ENCODE measurements around the gene RAPGEF2. TPM values are rescaled to one million over a fixed set of nuclear protein-coding genes. Genes with fewer than 3 reads are reported as not detected.

Gene RAPGEF2
- total RNA-seq, 1 experiment from 2014 or later, result 37.1 TPM

DNA sequence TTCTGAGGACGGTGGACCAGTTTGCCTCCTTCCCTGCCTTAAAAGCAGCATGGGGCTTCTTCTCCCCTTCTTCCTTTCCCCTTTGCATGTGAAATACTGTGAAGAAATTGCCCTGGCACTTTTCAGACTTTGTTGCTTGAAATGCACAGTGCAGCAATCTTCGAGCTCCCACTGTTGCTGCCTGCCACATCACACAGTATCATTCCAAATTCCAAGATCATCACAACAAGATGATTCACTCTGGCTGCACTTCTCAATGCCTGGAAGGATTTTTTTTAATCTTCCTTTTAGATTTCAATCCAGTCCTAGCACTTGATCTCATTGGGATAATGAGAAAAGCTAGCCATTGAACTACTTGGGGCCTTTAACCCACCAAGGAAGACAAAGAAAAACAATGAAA, 255.3 kb downstream of the RAPGEF2 start:
- DNase-seq, result no peak
- H3K18ac ChIP-seq (ENCODE audit: insufficient read length, low read depth, low read length), result no peak overlapping the region
- H3T11ph ChIP-seq (ENCODE audit: low read length), result no peak overlapping the region
- no peaks in the 10 kb centered on the region for H4K20me1 ChIP-seq (ENCODE audit: control insufficient read depth, insufficient read depth, insufficient read length)
- WGBS (ENCODE audit: extremely low coverage, insufficient read length, low lambda C conversion rate), result no CpG with 5 or more reads among the region's 2 CpGs
- peaks cover 17 to 51% (median 37%) of the 10 kb centered on the region in 3 experiments; a peak in 6 of 7 replicates for H3K36me3 Mint-ChIP-seq (ENCODE audit: insufficient read depth in 1 of 3, low read depth in 3 of 3)
- no peak overlapping the region for H3K4me3 Mint-ChIP-seq
- no peak overlapping the region for H3K4me2 ChIP-seq (ENCODE audit: insufficient read depth, insufficient read length, low read length)
- H2BK120ac ChIP-seq (ENCODE audit: low read depth, low read length, poor library complexity, severe bottlenecking), result no peak overlapping the region
- H2BK15ac ChIP-seq (ENCODE audit: low read depth, low read length), result no peak overlapping the region
- H2AFZ ChIP-seq (ENCODE audit: low read length), result no peak overlapping the region
- H2BK20ac ChIP-seq (ENCODE audit: low read depth, low read length, poor library complexity, severe bottlenecking), result no peak overlapping the region
- H4K91ac ChIP-seq (ENCODE audit: insufficient read length, low read depth, low read length), result no peak overlapping the region
- H3K56ac ChIP-seq (ENCODE audit: insufficient read length, low read depth, low read length), result no peak overlapping the region
- H3K9me3 ChIP-seq (ENCODE audit: control insufficient read depth, low read depth, low read length), result no peaks in the 10 kb centered on the region
- H3K27me3 Mint-ChIP-seq (ENCODE audit: low read depth), result no peaks in the 10 kb centered on the region
- H3K4ac ChIP-seq (ENCODE audit: low read depth, low read length), result no peak overlapping the region
- H3K79me1 ChIP-seq (ENCODE audit: insufficient read depth, low read depth, low read length, poor library complexity, severe bottlenecking), result no peaks in the 10 kb centered on the region
- H2BK12ac ChIP-seq (ENCODE audit: insufficient read length, low read depth, low read length), result no peak overlapping the region
- no peaks in the 10 kb centered on the region for H3K23me2 ChIP-seq (ENCODE audit: insufficient read length, low read depth, low read length, poor library complexity, severe bottlenecking)
- no peaks in the 10 kb centered on the region for H3K9me3 Mint-ChIP-seq
- no peaks in the 10 kb centered on the region for H3K4me1 ChIP-seq (ENCODE audit: insufficient read depth, low read length)
- H2BK5ac ChIP-seq (ENCODE audit: insufficient read length, low read length), result no peak overlapping the region
- no peaks in the 10 kb centered on the region for H3K79me2 ChIP-seq (ENCODE audit: insufficient read depth, low read length)
- H3K4me1 Mint-ChIP-seq, result no peaks in the 10 kb centered on the region
- H3K27ac ChIP-seq (ENCODE audit: insufficient read length, low read depth, low read length), result no peak overlapping the region
- H2AK5ac ChIP-seq (ENCODE audit: insufficient read length, low read length), result no peak overlapping the region
- H3K27ac Mint-ChIP-seq, result no peak overlapping the region
- no peaks in the 10 kb centered on the region for H3K27me3 ChIP-seq (ENCODE audit: insufficient read depth, low read length)
- no peak overlapping the region for H3K9ac ChIP-seq (ENCODE audit: extremely low read depth, insufficient read length, low read length)
- no peak overlapping the region for H3K14ac ChIP-seq (ENCODE audit: insufficient read depth, low read length)
- TF ChIP-seq CTCF (conservative IDR thresholded peaks at IDR 0.05), result no peak
- H3K23ac ChIP-seq (ENCODE audit: insufficient read length, low read depth, low read length), result no peak overlapping the region
- H4K5ac ChIP-seq (ENCODE audit: insufficient read length, low read depth, low read length), result no peak overlapping the region
- H4K8ac ChIP-seq (replicated peaks; ENCODE audit: insufficient read length, low read depth, low read length), result no peak overlapping the region
